HepG2 (cell line): ENCODE data around the gene DTD2. TPM values are rescaled to one million over a fixed set of nuclear protein-coding genes. Genes with fewer than 3 reads are reported as not detected.

ENCODE experiments used
- BRF2 ChIP-seq: sonication (generic); formaldehyde crosslinking; IDR thresholded peaks from 2 replicates; pipeline ENCODE4 v1.8.1; 2022; ENCODE audit warnings: mild to moderate bottlenecking, missing genetic modification reagents
- CBX1 ChIP-seq: IDR thresholded peaks from one replicate; pipeline ENCODE4 v1.6.1; 2016; ENCODE audit warnings: antibody characterized with exemption, low read depth
- KAT7 ChIP-seq: IDR thresholded peaks from 2 replicates; pipeline ENCODE4 v1.6.1; 2018; ENCODE audit warnings: borderline replicate concordance, missing compliant biosample characterization
- KLF9 ChIP-seq: IDR thresholded peaks from 2 replicates; pipeline ENCODE4 v1.6.1; 2016; ENCODE audit warnings: low read depth
- MIXL1 ChIP-seq: IDR thresholded peaks from 2 replicates; pipeline ENCODE4 v1.6.1; 2016
- NFIB ChIP-seq: sonication (generic); formaldehyde crosslinking; IDR thresholded peaks from 2 replicates; pipeline ENCODE4 v1.9.0; 2021; ENCODE audit warnings: missing genetic modification reagents, mild to moderate bottlenecking, borderline replicate concordance
- NFIC ChIP-seq: IDR thresholded peaks from 2 replicates; pipeline ENCODE4 v1.6.1; 2012; ENCODE audit warnings: mild to moderate bottlenecking, low read length, inconsistent platforms
- SOX6 ChIP-seq, 2 experiments: fragments of 450-650 bp in 1 of 2; sonication (generic) in 1 of 2; formaldehyde crosslinking in 1 of 2; IDR thresholded peaks; 2 replicates each; pipeline versions ENCODE4 v1.4.0 to v1.6.1; 2017 to 2020; ENCODE audit warnings: antibody characterized with exemption in 1 of 2, mild to moderate bottlenecking in 1 of 2, missing genetic modification reagents in 1 of 2
- SSRP1 ChIP-seq: IDR thresholded peaks from 2 replicates; pipeline ENCODE4 v1.6.1; 2016; ENCODE audit warnings: control low read depth
- ZBTB10 ChIP-seq: sonication (generic); formaldehyde crosslinking; IDR thresholded peaks from 2 replicates; pipeline ENCODE4 v1.4.0; 2020; ENCODE audit warnings: missing genetic modification reagents, borderline replicate concordance
- ZBTB46 ChIP-seq: sonication (generic); formaldehyde crosslinking; IDR thresholded peaks from 2 replicates; pipeline ENCODE4 v1.4.0; 2020; ENCODE audit warnings: mild to moderate bottlenecking, missing genetic modification reagents, borderline replicate concordance
- ZFP37 ChIP-seq: sonication (generic); formaldehyde crosslinking; IDR thresholded peaks from 2 replicates; pipeline ENCODE4 v1.4.0; 2020; ENCODE audit warnings: missing genetic modification reagents, borderline replicate concordance
- ZNF264 ChIP-seq: sonication (generic); formaldehyde crosslinking; IDR thresholded peaks from 2 replicates; pipeline ENCODE4 v1.4.0; 2020; ENCODE audit warnings: missing genetic modification reagents
- ZNF280B ChIP-seq: sonication (generic); formaldehyde crosslinking; IDR thresholded peaks from 2 replicates; pipeline ENCODE4 v1.5.0; 2020; ENCODE audit warnings: missing genetic modification reagents, mild to moderate bottlenecking, borderline replicate concordance
- ZNF354B ChIP-seq: sonication (generic); formaldehyde crosslinking; IDR thresholded peaks from 2 replicates; pipeline ENCODE4 v1.8.0; 2022; ENCODE audit warnings: mild to moderate bottlenecking, missing genetic modification reagents
- ZNF549 ChIP-seq: sonication (generic); formaldehyde crosslinking; IDR thresholded peaks from 2 replicates; pipeline ENCODE4 v1.5.0; 2020; ENCODE audit warnings: missing genetic modification reagents
- ZNF557 ChIP-seq: sonication (generic); formaldehyde crosslinking; IDR thresholded peaks from 2 replicates; pipeline ENCODE4 v1.4.0; 2020; ENCODE audit warnings: missing genetic modification reagents
- ZNF607 ChIP-seq: sonication (generic); formaldehyde crosslinking; IDR thresholded peaks from 2 replicates; pipeline ENCODE4 v1.5.1; 2020; ENCODE audit warnings: missing genetic modification reagents, mild to moderate bottlenecking, borderline replicate concordance
- ZNF639 ChIP-seq: conservative IDR thresholded peaks from 2 replicates; pipeline ENCODE4 v1.6.1; 2018; ENCODE audit warnings: missing genetic modification reagents
- polyA plus RNA-seq, 8 experiments: library from polyadenylated mRNA; depleted of rRNA in 3 of 8; stranded (reverse) in 7 of 8; unstranded in 1 of 8; fragments of >200 nt; fragmentation: Illumina TruSeq in 4 of 8; extraction: Trizol in 4 of 8; gene quantifications; 2 replicates each; pipeline versions ENCODE4 v1.2.1 to v1.2.3, GENCODE V29; 2011 to 2016; ENCODE audit warnings: low read depth in 4 of 8, missing spikeins in 1 of 8, mixed read lengths in 1 of 8; ENCODE audit not compliant: insufficient read depth in 1 of 8
- total RNA-seq, 5 experiments: library from RNA; depleted of rRNA; stranded (reverse); fragments of >200 nt; fragmentation: Illumina TruSeq; extraction: Trizol; gene quantifications; 2 replicates each; pipeline ENCODE4 v1.2.3, GENCODE V29; 2016; ENCODE audit warnings: low read depth in 1 of 5

DTD2 gene
- total and polyA plus RNA-seq, 2 of the 13 experiments (the other 11 are each of a cell fraction or from before 2014, with no cell fraction given): 22.3 to 49.8 TPM

- TF ChIP-seq ZNF264 (0 out of 2 replicates have a peak, but pooled peaks have one; percentile 13), ZBTB10 (CRISPR knock-in tag) (0 out of 2 replicates have a peak, but pooled peaks have one; percentile 26), ZNF607 (no peak), ZNF354B (CRISPR knock-in tag) (no peak), BRF2 (CRISPR knock-in tag) (no peak), SSRP1 (CRISPR knock-in tag) (no peak), MIXL1 (CRISPR knock-in tag) (no peak), ZNF549 (0 out of 2 replicates have a peak, but pooled peaks have one; percentile 16), CBX1 (no peak), ZBTB46 (no peak), ZFP37 (CRISPR knock-in tag) (no peak), KAT7 (CRISPR knock-in tag) (no peak), NFIC (peak; percentile 61; the same call in 1 of the 2 replicates), ZNF280B (no peak), ZNF557 (no peak), ZNF639 (CRISPR knock-in tag) (no peak), KLF9 (CRISPR knock-in tag) (no peak), NFIB (CRISPR knock-in tag) (no peak), SOX6 (IDR thresholded peaks at IDR 0.05) (no peak), SOX6 (CRISPR knock-in tag; IDR thresholded peaks at IDR 0.05) (no peak)
Measured at GRCh38 chr14:31419179-31419966, 37.9 kb downstream of the DTD2 start (continued).
